Memory B cell (primary cell): Measurements from ENCODE around the gene ECT2L.
"Not testable (repeated sequence)": the region's sequence is repeated elsewhere in the genome, so short reads cannot be mapped to it uniquely, and the experiment has no call there.

Experiments
- ATAC-seq: fragments of 150-1000 bp; cut with Tn5 transposase; 2 replicates; pipeline ENCODE4 v1.10.0; 2021; ENCODE audit warnings: low read depth, mild to moderate bottlenecking, moderate library complexity
- DNase-seq, 2 donors: peaks; one replicate each; pipeline ENCODE4 v3.0.0; 2022; ENCODE audit warnings: low spot score in 2 of 2
- H3K27ac Mint-ChIP-seq: one replicate; pipeline ENCODE4 v1.8.0; 2022; ENCODE audit warnings: mild to moderate bottlenecking, moderate library complexity, mixed read lengths
- H3K27me3 Mint-ChIP-seq: one replicate; pipeline ENCODE4 v1.8.0; 2022; ENCODE audit warnings: mixed read lengths
- H3K36me3 Mint-ChIP-seq: one replicate; pipeline ENCODE4 v1.8.0; 2022; ENCODE audit warnings: mild to moderate bottlenecking, mixed read lengths
- H3K4me1 Mint-ChIP-seq: one replicate; pipeline ENCODE4 v1.8.0; 2022; ENCODE audit warnings: mixed read lengths
- H3K4me3 Mint-ChIP-seq: one replicate; pipeline ENCODE4 v1.8.0; 2022; ENCODE audit warnings: mild to moderate bottlenecking, moderate library complexity, mixed read lengths
- H3K9me3 Mint-ChIP-seq: one replicate; pipeline ENCODE4 v1.8.0; 2022; ENCODE audit warnings: mixed read lengths

ECT2L gene

DNA sequence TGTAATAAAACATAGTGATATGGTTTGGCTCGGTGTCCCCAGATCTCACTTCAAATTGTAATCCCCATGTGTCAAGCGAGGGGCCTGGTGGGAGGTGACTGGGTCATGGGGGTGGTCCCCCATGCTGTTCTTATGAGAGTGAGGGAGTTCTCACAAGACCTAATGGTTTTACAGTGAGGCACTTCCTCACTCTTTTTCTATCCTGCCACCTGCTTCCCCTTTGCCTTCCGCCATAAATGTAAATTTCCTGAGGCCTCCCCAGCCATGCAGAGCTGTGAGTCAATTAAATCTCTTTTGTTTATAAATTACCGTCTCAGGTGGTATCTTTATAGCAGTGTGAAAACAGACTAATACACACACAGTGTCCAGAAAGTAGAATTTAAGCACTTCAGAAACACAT is 113.6 kb downstream of the ECT2L start:
- ATAC-seq (no peak), DNase-seq (no peak)
- no peak overlapping the region for H3K27ac Mint-ChIP-seq
- peaks cover 5% of the 10 kb centered on the region for H3K4me1 Mint-ChIP-seq
- H3K4me3 Mint-ChIP-seq = no peak overlapping the region
- no peaks in the 10 kb centered on the region for H3K27me3 Mint-ChIP-seq
- peaks cover 48% of the 10 kb centered on the region for H3K36me3 Mint-ChIP-seq
- H3K9me3 Mint-ChIP-seq = no peaks in the 10 kb centered on the region

DNA sequence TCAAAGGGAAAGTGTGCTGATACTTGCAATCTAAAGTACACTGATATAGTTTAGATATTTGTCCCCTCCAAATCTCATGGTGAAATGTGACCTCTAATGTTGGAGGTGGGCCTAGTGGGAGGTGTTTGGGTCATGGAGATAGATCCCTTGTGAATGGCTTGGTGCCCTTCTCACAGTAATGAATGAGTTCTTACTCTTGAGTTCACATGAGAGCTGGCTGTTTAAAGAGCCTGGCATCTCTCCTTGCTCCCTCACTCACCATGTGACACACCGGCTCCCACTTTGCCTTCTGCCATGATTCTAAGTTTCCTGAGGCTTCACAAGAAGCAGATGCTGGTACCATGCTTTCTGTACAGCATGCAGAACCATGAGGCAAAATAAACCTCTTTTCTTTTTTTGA is 114.1 kb downstream of the ECT2L start:
- Mint-ChIP-seq H3K9me3 (no peaks in the 10 kb centered on the region), H3K27ac (no peak overlapping the region), H3K4me1 (peaks cover 5% of the 10 kb centered on the region), H3K4me3 (no peak overlapping the region), H3K36me3 (peaks cover 51% of the 10 kb centered on the region), H3K27me3 (no peaks in the 10 kb centered on the region)
- no peak for DNase-seq
- no peak for ATAC-seq

DNA sequence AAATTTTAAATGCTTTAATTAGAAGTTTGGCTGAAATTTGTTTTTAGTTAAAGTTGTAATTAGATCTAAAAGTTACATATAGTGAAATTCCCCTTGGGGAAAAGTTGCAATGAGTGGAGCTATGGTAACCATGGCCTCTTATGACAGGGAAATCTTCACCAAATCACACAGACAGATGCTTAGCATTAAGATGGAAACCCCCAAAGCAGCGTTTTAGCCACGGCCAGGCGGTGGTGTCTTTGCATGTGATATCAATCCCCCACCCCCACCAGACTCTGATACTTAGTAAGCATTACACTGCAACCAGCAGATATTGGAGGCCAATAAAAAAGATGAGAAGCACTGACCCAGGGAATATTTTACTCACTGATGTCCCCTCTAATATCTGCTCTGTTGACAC is 116.4 kb downstream of the ECT2L start:
- Mint-ChIP-seq H3K4me1 (peaks cover 5% of the 10 kb centered on the region), H3K27me3 (no peaks in the 10 kb centered on the region), H3K9me3 (no peaks in the 10 kb centered on the region), H3K4me3 (no peak overlapping the region), H3K36me3 (peaks cover 48% of the 10 kb centered on the region), H3K27ac (no peak overlapping the region)
- no peak for ATAC-seq
- DNase-seq = no peak

DNA sequence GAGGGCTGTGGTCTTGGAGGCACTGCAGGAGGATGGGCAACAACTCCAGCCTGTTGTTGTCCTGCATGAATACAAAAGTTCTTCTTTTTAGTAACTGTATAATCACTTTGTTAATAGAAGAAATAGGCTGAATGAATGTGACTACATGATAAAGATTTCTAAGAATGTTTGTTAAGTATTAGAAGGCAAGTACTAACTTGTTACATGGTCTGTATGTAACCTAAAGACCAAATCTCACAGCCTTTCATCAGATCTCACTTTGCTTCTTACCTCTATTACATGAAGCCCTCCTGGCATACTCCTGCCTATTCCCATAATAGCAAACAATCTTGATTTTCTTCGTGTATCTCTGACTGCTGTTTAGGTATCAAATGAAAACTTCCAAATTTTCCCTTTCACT is 118.8 kb downstream of the ECT2L start:
- Mint-ChIP-seq H3K36me3 (peaks cover 49% of the 10 kb centered on the region), H3K4me1 (peaks cover 2% of the 10 kb centered on the region), H3K27ac (peak overlapping the region; percentile 38), H3K9me3 (no peaks in the 10 kb centered on the region), H3K4me3 (no peak overlapping the region), H3K27me3 (no peaks in the 10 kb centered on the region)
- DNase-seq = no peak
- no peak for ATAC-seq

DNA sequence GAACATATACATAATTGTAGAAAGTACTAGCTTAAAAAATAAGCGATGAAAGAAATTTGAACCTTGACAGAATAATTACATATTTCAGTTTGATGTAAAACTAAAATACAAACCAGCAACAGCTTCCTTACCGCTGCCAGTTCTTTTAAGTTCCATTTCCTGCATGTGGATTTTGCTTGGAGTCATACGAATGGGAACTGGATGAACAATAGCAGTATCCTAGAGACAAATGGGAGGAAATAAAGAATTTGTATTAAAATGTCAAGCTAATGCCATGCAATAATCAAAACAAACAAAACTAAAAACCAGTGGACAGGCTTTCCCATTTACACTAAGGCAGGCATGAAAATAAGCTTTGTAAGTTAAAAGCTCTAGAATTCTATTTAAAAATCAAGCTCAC is 125.0 kb downstream of the ECT2L start:
- Mint-ChIP-seq H3K9me3 (no peaks in the 10 kb centered on the region), H3K4me3 (no peak overlapping the region), H3K4me1 (no peaks in the 10 kb centered on the region), H3K27ac (no peak overlapping the region), H3K36me3 (peaks cover 15% of the 10 kb centered on the region), H3K27me3 (no peaks in the 10 kb centered on the region)
- ATAC-seq = no peak
- no peak for DNase-seq

DNA sequence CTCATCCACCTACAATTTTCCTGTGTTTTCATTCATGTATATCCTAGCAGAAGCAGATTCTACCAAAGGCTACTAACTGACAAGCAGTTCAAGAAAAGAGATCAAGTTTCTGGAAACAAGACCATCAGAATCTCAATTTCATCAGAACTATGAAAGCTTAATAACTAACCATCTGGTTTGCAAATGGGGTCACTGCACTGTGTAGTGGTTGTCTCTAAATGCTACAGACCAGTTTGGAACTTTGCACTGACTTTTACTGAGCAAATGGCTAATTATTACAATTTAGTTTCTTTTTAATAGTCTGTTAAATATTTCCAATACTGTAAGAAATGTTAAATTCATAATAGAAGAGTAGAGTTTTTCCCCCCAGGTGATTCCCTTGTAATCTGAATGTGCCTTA is 127.7 kb downstream of the ECT2L start:
- no peak for DNase-seq
- no peak overlapping the region for H3K27ac Mint-ChIP-seq
- no peaks in the 10 kb centered on the region for H3K9me3 Mint-ChIP-seq
- H3K4me3 Mint-ChIP-seq = no peak overlapping the region
- ATAC-seq = no peak
- H3K4me1 Mint-ChIP-seq = no peaks in the 10 kb centered on the region
- H3K27me3 Mint-ChIP-seq = no peaks in the 10 kb centered on the region
- peaks cover 17% of the 10 kb centered on the region for H3K36me3 Mint-ChIP-seq

DNA sequence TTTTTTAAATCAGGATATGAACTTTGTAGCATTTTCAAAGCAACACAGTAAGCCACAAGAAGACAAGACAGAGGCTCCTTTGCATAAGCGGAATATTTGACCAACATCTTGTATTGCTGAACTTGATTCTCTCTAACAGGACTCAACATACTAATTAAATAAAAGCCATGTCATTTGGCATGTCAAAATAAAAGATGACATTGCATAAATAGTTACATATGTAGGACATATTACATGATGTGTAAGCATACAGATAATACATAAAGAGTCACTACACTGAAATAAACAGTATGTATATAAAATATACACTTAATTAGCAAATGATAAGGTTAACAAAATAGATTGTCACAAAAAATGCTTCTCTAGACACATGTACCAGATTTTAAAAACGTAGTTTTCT is 129.9 kb downstream of the ECT2L start:
- Mint-ChIP-seq H3K27ac (no peak overlapping the region), H3K27me3 (no peaks in the 10 kb centered on the region), H3K4me1 (no peaks in the 10 kb centered on the region), H3K36me3 (peaks cover 10% of the 10 kb centered on the region), H3K4me3 (no peak overlapping the region), H3K9me3 (no peaks in the 10 kb centered on the region)
- DNase-seq (no peak), ATAC-seq (no peak)

DNA sequence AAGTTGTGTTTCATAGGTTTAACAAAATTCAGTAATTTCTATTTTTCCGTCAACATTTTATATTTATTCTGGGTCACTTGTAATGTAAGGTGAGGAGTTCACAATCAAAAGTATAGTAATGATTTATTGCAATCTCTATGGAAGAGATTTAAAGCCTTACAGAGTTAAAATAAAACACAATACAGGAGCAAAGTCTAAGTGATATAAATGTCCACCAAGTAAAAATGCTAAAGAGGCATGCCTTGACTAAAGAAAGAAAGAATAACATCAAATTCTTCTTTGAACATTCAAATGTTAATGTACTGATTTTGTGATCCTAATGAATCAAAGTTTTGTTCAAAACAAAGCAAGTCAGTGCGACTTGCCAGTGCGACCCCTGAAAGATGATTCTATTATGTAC is 130.7 kb downstream of the ECT2L start:
- no peaks in the 10 kb centered on the region for H3K27me3 Mint-ChIP-seq
- H3K27ac Mint-ChIP-seq = no peak overlapping the region
- no peak for DNase-seq
- ATAC-seq = no peak
- no peak overlapping the region for H3K4me3 Mint-ChIP-seq
- no peaks in the 10 kb centered on the region for H3K4me1 Mint-ChIP-seq
- H3K9me3 Mint-ChIP-seq = no peaks in the 10 kb centered on the region
- H3K36me3 Mint-ChIP-seq = peaks cover 10% of the 10 kb centered on the region

DNA sequence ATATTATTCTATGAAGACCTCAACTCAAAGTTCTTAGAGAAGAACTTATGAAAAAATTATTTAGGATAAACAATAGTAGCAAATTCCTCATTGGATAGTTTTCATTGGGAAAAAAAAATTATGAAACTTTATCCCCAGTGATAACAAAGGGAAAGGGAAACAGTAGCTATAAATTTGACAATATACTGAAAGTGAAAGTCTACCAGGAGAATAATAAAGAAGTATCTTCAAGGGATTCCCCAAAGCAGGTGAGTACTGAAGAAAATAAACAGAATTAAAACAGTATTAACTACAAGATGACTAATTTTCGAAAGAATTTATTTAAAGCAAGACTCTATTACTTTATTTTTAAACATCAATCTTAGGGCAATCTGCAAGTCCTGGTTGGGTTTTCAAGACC is 135.8 kb downstream of the ECT2L start:
- ATAC-seq (no peak), DNase-seq (no peak)
- Mint-ChIP-seq H3K4me3 (no peak overlapping the region), H3K36me3 (peaks cover 12% of the 10 kb centered on the region), H3K27me3 (no peaks in the 10 kb centered on the region), H3K4me1 (no peaks in the 10 kb centered on the region), H3K9me3 (no peaks in the 10 kb centered on the region), H3K27ac (peak overlapping the region; percentile 35)

DNA sequence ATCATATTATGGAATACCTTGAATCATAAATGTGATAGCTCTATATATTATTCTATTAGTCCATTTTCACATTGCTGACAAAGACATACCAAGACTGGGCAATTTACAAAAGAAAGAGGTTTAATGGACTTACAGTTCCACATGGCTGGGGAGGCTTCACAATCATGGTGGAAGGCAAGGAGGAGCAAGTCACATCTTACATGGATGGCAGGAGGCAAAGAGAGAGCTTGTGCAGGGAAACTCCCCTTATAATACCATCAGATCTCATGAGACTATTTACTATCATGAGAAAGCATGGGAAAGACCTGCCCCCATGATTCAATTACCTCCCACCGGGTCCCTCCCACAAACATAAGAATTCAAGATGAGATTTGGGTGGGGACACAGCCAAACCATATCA is 141.0 kb downstream of the ECT2L start:
- not testable (repeated sequence) for H3K27me3 Mint-ChIP-seq, H3K27ac Mint-ChIP-seq, H3K4me3 Mint-ChIP-seq, H3K4me1 Mint-ChIP-seq, H3K9me3 Mint-ChIP-seq, ATAC-seq, DNase-seq
- H3K36me3 Mint-ChIP-seq = peaks cover 27% of the 10 kb centered on the region

DNA sequence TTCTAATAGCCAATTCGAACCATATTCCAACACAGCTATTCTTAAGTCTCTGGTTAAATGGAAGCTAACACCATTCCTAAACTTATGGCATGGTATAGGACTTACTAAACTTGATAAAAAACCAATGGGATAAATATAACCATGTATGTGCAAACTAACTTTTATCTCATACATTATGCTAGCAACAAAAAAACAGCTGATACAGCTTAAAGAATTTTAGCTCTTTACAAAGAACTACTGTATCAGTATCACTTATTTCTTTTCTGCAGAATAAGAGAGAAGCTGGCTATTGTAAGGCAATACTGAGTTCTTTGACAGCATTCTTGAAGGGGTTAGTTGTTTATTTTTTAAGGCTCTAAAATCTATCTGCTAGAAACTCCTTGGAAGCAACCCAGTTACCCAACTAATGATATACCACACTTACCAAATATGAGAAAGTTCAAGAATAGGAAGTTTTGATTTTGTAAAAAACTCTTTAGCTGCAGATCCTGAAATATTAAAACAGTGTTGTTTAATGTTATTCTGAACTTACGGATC is 147.3 kb downstream of the ECT2L start:
- DNase-seq = no peak
- peaks cover 2% of the 10 kb centered on the region for H3K4me1 Mint-ChIP-seq
- no peaks in the 10 kb centered on the region for H3K9me3 Mint-ChIP-seq
- H3K4me3 Mint-ChIP-seq = no peak overlapping the region
- no peak for ATAC-seq
- peaks cover 18% of the 10 kb centered on the region for H3K36me3 Mint-ChIP-seq
- no peaks in the 10 kb centered on the region for H3K27me3 Mint-ChIP-seq
- no peak overlapping the region for H3K27ac Mint-ChIP-seq

DNA sequence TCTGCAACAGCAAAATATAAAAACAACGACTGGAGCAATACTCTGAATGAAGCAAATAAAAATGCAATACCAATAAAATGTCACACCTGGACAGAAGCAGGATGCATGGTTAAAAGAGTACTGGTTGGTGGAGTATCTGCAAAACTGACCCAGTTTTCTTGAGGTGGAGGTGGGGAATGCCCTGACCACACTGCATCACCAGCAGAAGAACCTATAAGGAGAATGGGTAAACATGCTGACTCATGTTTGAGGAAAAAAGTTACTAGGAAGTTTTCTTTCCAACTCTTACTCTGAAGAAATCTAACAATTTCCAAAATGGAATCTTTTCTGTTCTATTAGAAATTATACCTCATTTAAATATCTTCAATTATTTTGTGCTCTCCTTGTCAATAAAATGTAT is 148.5 kb downstream of the ECT2L start:
- Mint-ChIP-seq H3K27ac (no peak overlapping the region), H3K4me1 (peaks cover 7% of the 10 kb centered on the region), H3K4me3 (no peak overlapping the region), H3K36me3 (peaks cover 13% of the 10 kb centered on the region), H3K9me3 (no peaks in the 10 kb centered on the region), H3K27me3 (no peaks in the 10 kb centered on the region)
- DNase-seq (no peak), ATAC-seq (no peak)

DNA sequence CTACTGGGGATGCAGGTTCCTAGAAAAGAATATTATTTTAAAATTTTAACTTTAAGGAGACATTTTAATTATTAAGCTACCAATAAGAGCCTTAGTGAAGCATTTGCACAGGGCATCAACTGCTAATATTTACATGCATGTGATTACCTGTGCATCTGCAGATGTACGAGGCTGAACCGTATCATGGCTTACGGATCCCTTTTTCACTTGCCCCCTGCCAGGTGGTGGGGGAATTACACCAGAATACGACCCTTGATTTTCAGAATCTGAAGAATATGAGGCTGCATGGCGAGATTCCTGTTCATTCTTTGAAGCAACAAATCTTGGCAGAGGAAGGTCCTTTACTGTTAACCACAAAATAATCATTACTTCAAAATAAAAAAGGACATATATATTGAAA is 149.5 kb downstream of the ECT2L start:
- Mint-ChIP-seq H3K36me3 (peaks cover 13% of the 10 kb centered on the region), H3K27me3 (no peaks in the 10 kb centered on the region), H3K4me1 (peaks cover 7% of the 10 kb centered on the region), H3K27ac (no peak overlapping the region), H3K4me3 (no peak overlapping the region), H3K9me3 (no peaks in the 10 kb centered on the region)
- no peak for DNase-seq
- ATAC-seq = no peak

DNA sequence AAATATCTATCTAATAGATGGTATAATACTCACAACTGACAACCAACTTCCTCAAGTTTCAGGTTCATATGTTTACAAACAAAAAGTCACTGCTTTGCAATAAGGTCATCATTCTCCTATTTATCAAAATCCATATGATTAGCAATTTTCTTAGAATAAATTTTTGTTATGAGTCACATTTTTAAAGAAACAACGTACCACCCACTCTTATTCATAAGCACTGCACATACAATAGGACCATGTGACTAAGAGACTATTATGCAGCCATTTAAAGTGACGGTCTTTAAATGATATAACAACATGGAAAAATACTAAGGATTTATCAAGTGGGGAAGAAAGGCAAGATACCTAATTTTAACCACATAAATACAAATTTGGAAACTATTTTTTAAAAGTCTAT is 152.1 kb downstream of the ECT2L start:
- Mint-ChIP-seq H3K9me3 (no peaks in the 10 kb centered on the region), H3K27me3 (no peaks in the 10 kb centered on the region), H3K4me1 (peaks cover 7% of the 10 kb centered on the region), H3K36me3 (peaks cover 5% of the 10 kb centered on the region), H3K4me3 (no peak overlapping the region), H3K27ac (no peak overlapping the region)
- no peak for DNase-seq
- no peak for ATAC-seq

DNA sequence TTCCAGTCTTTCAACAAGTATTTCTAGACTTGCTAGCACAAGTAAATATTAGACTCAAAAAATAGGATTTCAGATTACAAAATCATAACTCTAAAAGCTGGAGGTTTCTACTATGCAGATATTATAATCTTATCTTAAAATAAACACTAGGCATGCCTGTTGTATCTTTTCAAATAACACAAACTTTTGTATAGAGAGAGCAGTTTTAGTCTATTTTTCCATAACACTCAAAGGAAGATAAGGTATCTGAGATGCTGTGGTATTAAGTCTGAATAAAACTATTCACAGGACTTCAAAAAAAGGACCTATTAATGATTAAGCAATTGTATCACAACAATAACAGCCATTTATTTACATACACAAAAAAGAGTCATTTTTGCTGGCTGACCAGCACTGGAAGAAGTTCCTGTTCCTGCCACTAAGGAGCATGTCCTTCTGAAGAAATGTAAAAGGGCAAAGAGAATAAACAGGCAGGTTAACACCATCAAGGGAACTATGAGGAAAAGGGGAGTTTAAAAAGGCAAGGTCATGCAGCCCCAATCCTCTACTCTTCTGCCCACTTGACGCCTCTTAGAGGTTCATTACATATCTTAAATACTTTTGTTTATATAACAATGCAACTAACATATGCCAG is 152.8 kb downstream of the ECT2L start:
- no peak overlapping the region for H3K27ac Mint-ChIP-seq
- H3K27me3 Mint-ChIP-seq = no peaks in the 10 kb centered on the region
- no peaks in the 10 kb centered on the region for H3K9me3 Mint-ChIP-seq
- H3K4me3 Mint-ChIP-seq = no peak overlapping the region
- peaks cover 3% of the 10 kb centered on the region for H3K36me3 Mint-ChIP-seq
- DNase-seq = no peak
- ATAC-seq = no peak
- peaks cover 14% of the 10 kb centered on the region for H3K4me1 Mint-ChIP-seq
